ENCODE measurements around the gene APOBEC3F.

DNA sequence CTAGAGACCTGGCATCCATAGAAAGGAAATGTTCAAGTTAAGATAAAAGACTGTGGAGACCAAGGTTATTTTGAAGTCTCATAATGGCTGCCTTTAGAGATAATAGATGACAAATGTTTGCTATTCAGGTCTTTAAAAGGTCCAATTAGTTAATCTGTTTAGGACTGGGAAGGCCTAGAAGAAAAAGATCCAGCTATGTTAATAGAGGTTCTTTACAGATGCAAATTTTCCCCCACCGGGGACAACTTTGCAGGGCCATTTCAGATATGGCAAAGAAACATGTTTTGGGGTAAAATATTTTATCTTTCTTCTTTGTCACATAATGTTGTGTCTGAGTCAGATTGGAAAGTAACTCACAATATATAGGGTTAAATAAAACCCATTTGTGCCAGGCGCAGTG lies 33.3 kb downstream of the APOBEC3F start:
- TF ChIP-seq, protein P1, sequence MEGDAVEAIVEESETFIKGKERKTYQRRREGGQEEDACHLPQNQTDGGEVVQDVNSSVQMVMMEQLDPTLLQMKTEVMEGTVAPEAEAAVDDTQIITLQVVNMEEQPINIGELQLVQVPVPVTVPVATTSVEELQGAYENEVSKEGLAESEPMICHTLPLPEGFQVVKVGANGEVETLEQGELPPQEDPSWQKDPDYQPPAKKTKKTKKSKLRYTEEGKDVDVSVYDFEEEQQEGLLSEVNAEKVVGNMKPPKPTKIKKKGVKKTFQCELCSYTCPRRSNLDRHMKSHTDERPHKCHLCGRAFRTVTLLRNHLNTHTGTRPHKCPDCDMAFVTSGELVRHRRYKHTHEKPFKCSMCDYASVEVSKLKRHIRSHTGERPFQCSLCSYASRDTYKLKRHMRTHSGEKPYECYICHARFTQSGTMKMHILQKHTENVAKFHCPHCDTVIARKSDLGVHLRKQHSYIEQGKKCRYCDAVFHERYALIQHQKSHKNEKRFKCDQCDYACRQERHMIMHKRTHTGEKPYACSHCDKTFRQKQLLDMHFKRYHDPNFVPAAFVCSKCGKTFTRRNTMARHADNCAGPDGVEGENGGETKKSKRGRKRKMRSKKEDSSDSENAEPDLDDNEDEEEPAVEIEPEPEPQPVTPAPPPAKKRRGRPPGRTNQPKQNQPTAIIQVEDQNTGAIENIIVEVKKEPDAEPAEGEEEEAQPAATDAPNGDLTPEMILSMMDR (conservative IDR thresholded peaks at IDR 0.05) = no peak
- TF ChIP-seq ZFX (IDR thresholded peaks at IDR 0.05) = no peak

Data from C4-2B (cell line).